ENCODE data around the gene IGFBP5. TPM values are rescaled to one million over a fixed set of nuclear protein-coding genes. Genes with fewer than 3 reads are reported as not detected.

The IGFBP5 gene
- total and polyA plus RNA-seq, 2 donors (not counting 1 experiment from before 2014, with no cell fraction given) = not detected

- no peak for DNase-seq
- Histone ChIP-seq H3K4me2 (replicated peaks; ENCODE audit: low read depth, low read length, poor library complexity, severe bottlenecking) (no peak overlapping the region), H3K4me3 (ENCODE audit: control extremely low read depth in 1 of 5, extremely low read depth in 1 of 5, insufficient read depth in 1 of 5, low read depth in 2 of 5, low read length in 4 of 5) (no peak overlapping the region), H3K27me3 (replicated peaks in 1 of 4; ENCODE audit: control extremely low read depth in 1 of 4, control insufficient read depth in 3 of 4, insufficient read depth in 4 of 4, low read length in 3 of 4) (peaks cover 0 to 6% (median 0%) of the 10 kb centered on the region in 4 experiments), H3K79me2 (ENCODE audit: control insufficient read depth, insufficient read depth, low read length) (no peaks in the 10 kb centered on the region), H2AFZ (ENCODE audit: insufficient read depth, low read depth, low read length, poor library complexity, severe bottlenecking) (no peak overlapping the region), H3K36me3 (replicated peaks in 1 of 2; ENCODE audit: control extremely low read depth in 1 of 2, control insufficient read depth in 1 of 2, extremely low read depth in 1 of 2, insufficient read depth in 2 of 2, low read length in 1 of 2) (no peaks in the 10 kb centered on the region), H3K4me1 (ENCODE audit: control insufficient read depth in 2 of 2, insufficient read depth in 2 of 2, low read length in 2 of 2) (no peaks in the 10 kb centered on the region), H3K9ac (ENCODE audit: low read length) (no peak overlapping the region), H3K27ac (ENCODE audit: low read length in 2 of 2) (no peak overlapping the region), H3K9me3 (ENCODE audit: control extremely low read depth in 1 of 3, control insufficient read depth in 2 of 3, insufficient read depth in 1 of 3, low read length in 2 of 3) (no peaks in the 10 kb centered on the region), H4K20me1 (ENCODE audit: control insufficient read depth, insufficient read depth, low read length, poor library complexity, severe bottlenecking) (no peaks in the 10 kb centered on the region)
- no peak for TF ChIP-seq CTCF (IDR thresholded peaks at IDR 0.05)
- TF ChIP-seq EZH2 (IDR thresholded peaks at IDR 0.05; ENCODE audit: borderline replicate concordance, insufficient read depth, low read depth, low read length, poor library complexity, severe bottlenecking) = no peak
- H3K27ac Mint-ChIP-seq = no peak overlapping the region
- ATAC-seq (ENCODE audit: low read depth) = no peak
- peaks cover 25% of the 10 kb centered on the region for H3K27me3 Mint-ChIP-seq
- H3K4me3 Mint-ChIP-seq = no peak overlapping the region
- ChIA-PET POLR2A (no interaction called here), CTCF (interaction anchor here (2.8 kb wide), 1 partner anchor 10 kb away, joined by 13 read pairs; no protein-coding TSS in a partner anchor)
- intact Hi-C loops (cut with micrococcal nuclease) = no loop called here
- no peaks in the 10 kb centered on the region for H3K9me3 Mint-ChIP-seq (ENCODE audit: insufficient read depth)
- 96% methylated on average over 11 of the region's 16 CpGs for WGBS (ENCODE audit: insufficient coverage)
- no peaks in the 10 kb centered on the region for H3K4me1 Mint-ChIP-seq
These were observed 38.1 kb downstream of the IGFBP5 start for GRCh38 chr2:216657086-216657855.

- H4K20me1 ChIP-seq (ENCODE audit: control insufficient read depth, insufficient read depth, low read length, poor library complexity, severe bottlenecking) = no peaks in the 10 kb centered on the region
- no peak for DNase-seq
- 92% methylated on average over 2 of the region's 2 CpGs for WGBS (ENCODE audit: insufficient coverage)
- H3K4me1 ChIP-seq (ENCODE audit: control insufficient read depth in 2 of 2, insufficient read depth in 2 of 2, low read length in 2 of 2) = no peaks in the 10 kb centered on the region
- Mint-ChIP-seq H3K27ac (no peak overlapping the region), H3K27me3 (peaks cover 33% of the 10 kb centered on the region), H3K9me3 (ENCODE audit: insufficient read depth) (no peaks in the 10 kb centered on the region), H3K4me1 (no peaks in the 10 kb centered on the region), H3K4me3 (no peak overlapping the region)
- no peaks in the 10 kb centered on the region for H3K36me3 ChIP-seq (replicated peaks in 1 of 2; ENCODE audit: control extremely low read depth in 1 of 2, control insufficient read depth in 1 of 2, extremely low read depth in 1 of 2, insufficient read depth in 2 of 2, low read length in 1 of 2)
- H3K9ac ChIP-seq (ENCODE audit: low read length) = no peak overlapping the region
- H2AFZ ChIP-seq (ENCODE audit: insufficient read depth, low read depth, low read length, poor library complexity, severe bottlenecking) = no peak overlapping the region
- CTCF ChIA-PET = no interaction called here
- TF ChIP-seq CTCF (IDR thresholded peaks at IDR 0.05) (no peak), EZH2 (IDR thresholded peaks at IDR 0.05; ENCODE audit: borderline replicate concordance, insufficient read depth, low read depth, low read length, poor library complexity, severe bottlenecking) (no peak)
- peaks cover 0 to 2% (median 0%) of the 10 kb centered on the region in 3 donors for H3K9me3 ChIP-seq (ENCODE audit: control extremely low read depth in 1 of 3, control insufficient read depth in 2 of 3, insufficient read depth in 1 of 3, low read length in 2 of 3)
- intact Hi-C loops (cut with micrococcal nuclease) = no loop called here
- H3K27me3 ChIP-seq (replicated peaks in 1 of 4; ENCODE audit: control extremely low read depth in 1 of 4, control insufficient read depth in 3 of 4, insufficient read depth in 4 of 4, low read length in 3 of 4) = peaks cover 0 to 8% (median 0%) of the 10 kb centered on the region in 4 experiments
- H3K27ac ChIP-seq (ENCODE audit: low read length in 2 of 2) = no peak overlapping the region
- H3K4me2 ChIP-seq (replicated peaks; ENCODE audit: low read depth, low read length, poor library complexity, severe bottlenecking) = no peak overlapping the region
- H3K4me3 ChIP-seq (ENCODE audit: control extremely low read depth in 1 of 5, extremely low read depth in 1 of 5, insufficient read depth in 1 of 5, low read depth in 2 of 5, low read length in 4 of 5) = no peak overlapping the region
- POLR2A ChIA-PET = no interaction called here
- no peaks in the 10 kb centered on the region for H3K79me2 ChIP-seq (ENCODE audit: control insufficient read depth, insufficient read depth, low read length)
- ATAC-seq (ENCODE audit: low read depth) = no peak
These were observed 40.8 kb downstream of the IGFBP5 start for GRCh38 chr2:216654528-216655052.

Data from B cell (primary cell).